Islet of Langerhans (tissue), 1 donor: ENCODE results near the gene DAPK3.
"Not testable (repeated sequence)": the region's sequence is repeated elsewhere in the genome, so short reads cannot be mapped to it uniquely, and the experiment has no call there.

Experiments
- FAIRE-seq: peaks from one replicate; lab custom pipeline; 2011; peaks lifted over from hg19 to GRCh38; lab: Jason Lieb, UNC

Gene DAPK3

GRCh38 chr19:4005436-4005835, 34.5 kb upstream of the DAPK3 start:
- FAIRE-seq: not testable (repeated sequence)

DNA sequence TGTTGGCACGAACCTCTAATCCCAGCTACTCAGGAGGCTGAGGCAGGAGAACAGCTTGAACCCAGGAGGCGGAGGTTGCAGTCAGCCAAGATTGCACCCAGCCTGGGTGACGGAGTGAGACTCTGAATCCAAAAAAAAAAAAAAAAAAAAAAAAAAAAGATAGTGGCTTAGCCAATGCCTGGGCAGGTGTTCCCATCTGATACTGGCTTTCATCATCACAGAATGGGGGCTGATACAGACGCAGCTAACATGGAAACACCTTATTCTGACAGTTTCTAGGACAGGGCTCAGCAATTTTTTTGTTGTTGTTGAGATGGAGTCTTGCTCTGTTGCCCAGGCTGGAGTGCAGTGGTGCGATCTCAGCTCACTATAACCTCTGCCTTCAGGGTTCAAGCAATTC, 29.9 kb upstream of the DAPK3 start:
- not testable (repeated sequence) for FAIRE-seq

- not testable (repeated sequence) for FAIRE-seq
Observed at GRCh38 chr19:3998667-3999412, 27.9 kb upstream of the DAPK3 start.

GRCh38 chr19:3995607-3996006, 24.7 kb upstream of the DAPK3 start:
- FAIRE-seq: no peak

DNA sequence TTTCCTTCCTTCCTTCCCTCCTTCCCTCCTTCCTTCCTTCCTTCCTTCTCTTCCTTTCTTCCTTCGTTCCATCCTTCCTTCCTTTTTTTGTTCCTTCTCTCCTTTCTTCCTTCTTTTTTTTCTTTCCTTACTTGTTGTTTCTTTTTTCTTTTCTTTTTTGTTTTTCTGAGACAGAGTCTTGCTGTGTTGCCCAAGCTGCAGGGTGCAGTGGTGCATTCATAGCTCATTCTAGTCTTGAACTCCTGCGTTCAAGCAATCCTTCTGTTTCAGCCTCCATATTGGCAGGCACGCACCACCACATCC, 19.9 kb upstream of the DAPK3 start:
- FAIRE-seq: no peak

DNA sequence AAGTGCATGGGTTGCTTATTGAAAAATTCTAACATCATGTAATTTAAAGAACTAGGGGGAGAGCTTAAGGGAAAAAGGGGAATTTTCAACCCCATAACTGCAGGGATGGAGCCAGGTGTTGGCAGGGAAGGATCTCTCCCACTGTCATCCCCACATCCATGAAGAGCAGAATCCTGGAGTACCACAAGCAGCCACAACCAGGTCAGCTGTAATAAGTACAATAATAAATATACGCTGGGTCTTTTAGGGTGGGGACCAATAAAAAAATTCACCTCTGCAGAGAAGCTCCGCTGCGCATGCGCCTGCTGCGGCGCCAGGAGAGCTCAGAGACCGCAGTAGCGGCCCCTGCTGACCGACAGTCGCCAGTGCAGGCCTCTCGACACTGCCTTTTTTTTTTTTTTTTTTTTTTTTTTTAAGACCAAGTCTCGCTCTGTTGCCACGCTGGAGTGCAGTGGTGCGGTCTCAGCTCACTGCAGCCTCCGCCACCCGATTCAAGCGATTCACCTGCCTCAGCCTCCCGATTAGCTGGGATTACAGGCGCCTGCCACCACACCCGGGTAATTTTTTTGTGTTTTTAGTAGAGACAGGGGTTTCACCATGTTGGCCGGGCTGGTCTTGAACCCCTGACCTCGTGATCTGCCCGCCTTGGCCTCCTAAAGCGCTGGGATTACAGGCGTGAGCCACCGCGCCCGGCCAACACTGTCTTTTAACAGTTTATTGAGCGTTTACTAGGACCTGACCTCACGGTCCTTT, 16.9 kb upstream of the DAPK3 start:
- FAIRE-seq: no peak

DNA sequence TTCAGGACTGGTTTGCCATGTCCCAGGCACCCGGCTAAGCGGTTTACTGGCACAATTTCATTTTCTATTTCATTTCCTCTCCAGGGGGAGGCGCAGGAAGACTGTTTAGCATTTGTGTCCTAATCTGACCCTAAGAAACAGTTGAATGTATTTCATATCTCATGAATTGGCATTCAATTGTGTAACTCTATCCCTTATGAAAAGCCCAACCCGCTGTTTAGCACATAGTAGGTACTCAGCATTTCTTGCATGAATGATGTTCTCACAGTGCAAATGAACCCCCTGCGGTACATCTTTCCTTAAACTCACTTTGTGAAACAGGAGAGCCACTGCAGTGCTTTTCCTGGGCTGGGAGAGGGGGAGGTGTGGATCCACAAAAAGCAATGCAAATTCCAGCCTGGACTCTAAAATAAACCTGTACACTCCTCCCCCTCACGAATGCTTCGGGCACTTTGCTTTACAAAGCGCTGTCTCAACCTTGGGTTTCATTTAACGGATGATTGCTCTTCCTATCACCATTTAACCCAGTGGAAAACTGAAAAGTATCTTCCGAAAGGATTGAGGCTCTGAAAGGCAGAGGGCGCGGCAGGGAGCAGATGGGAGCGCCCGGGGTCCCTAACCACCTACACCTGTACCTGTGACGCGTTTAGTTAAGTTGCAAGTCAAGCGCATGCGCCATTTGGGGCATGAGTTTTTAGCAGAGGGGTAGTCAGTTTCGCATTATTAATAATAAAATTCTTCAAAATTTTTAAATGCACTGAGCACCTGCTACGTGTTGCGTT, 15.6 kb upstream of the DAPK3 start:
- FAIRE-seq: no peak

GRCh38 chr19:3985643-3986259, 14.9 kb upstream of the DAPK3 start:
- FAIRE-seq: no peak

GRCh38 chr19:3984908-3985642, 14.2 kb upstream of the DAPK3 start, which contains the start of gene EEF2:
Gene EEF2 (minus strand): TSS chr19:3985463. CDS start chr19:3985380, 83 bp downstream.
- FAIRE-seq: no peak

GRCh38 chr19:3984584-3984907, 13.6 kb upstream of the DAPK3 start:
- FAIRE-seq: no peak

GRCh38 chr19:3983936-3984583, 13.2 kb upstream of the DAPK3 start:
- no peak for FAIRE-seq

GRCh38 chr19:3983542-3983914, 12.6 kb upstream of the DAPK3 start:
- FAIRE-seq: no peak

GRCh38 chr19:3982701-3983541, 12.0 kb upstream of the DAPK3 start:
- no peak for FAIRE-seq

DNA sequence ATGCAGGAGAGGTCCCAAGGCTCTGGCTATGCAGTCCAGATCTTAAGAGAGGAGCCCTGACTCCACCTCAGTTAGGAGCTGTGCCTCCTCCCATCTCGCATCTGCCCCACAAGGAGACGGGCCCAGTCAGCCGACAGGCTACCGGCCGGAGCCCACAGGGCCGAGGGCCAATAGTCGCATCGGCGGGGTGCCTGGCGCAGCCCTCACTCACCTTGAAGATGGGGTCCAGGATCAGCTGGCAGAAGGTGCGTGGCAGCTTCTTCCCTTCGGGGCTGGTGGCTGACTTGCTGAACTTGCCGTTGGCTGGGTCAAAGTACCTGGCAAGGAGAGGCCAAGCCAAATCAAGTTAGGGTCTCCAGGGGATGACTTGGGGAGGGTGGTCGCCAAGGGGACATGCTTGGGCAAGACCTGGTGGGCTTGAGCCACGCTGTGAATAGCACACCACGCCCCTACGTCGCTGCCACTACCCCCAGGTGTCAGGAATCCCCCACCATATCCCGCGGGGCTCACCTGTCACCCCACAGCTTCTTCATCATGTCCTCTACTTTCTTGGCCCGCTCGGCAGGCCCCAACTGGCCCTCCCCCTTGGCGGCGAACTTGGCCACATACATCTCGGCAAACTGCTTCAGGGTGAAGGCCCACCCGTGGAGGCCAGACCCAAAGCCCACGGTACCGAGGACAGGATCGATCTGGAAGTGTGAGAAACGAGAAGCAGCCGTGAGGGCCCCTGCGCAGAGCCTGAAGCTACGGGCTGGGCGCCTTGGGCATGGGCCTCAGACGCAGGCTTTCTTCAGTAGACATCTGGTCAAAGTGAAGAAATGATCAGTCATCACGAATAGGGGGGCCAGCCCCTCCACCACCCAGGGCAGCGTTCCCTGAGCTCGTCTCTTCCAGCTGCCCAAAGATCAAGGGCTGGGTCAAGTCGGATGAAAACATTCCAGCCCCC, 11.1 kb upstream of the DAPK3 start:
- FAIRE-seq: no peak

- no peak for FAIRE-seq
Observed at GRCh38 chr19:3981373-3981735, 10.5 kb upstream of the DAPK3 start.

- no peak for FAIRE-seq
Observed at GRCh38 chr19:3980353-3981251, 9.7 kb upstream of the DAPK3 start.

- no peak for FAIRE-seq
Observed at GRCh38 chr19:3979674-3980352, 8.9 kb upstream of the DAPK3 start.

DNA sequence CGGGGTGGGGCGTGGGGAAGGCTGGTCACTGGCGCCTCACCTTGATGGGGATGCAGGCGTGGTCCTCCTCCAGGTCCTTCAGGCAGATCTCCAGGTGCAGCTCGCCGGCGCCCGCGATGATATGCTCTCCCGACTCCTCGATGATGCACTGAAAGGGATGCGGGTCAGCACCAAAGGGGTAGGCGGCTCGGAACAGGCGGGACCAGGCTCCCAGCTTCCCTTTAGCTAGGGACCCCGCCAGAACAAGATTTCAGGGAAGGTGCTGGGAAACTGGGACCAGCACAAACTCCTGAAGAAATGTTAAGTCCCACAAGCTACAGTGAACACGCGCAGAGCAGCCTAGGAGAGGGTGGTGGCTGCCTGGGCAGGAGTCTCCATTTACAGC, 8.4 kb upstream of the DAPK3 start:
- FAIRE-seq: no peak
